T-cell (primary cell): Measurements from ENCODE around the gene ATE1. TPM values are rescaled to one million over a fixed set of nuclear protein-coding genes. Genes with fewer than 3 reads are reported as not detected.
"Not testable (repeated sequence)": the region's sequence is repeated elsewhere in the genome, so short reads cannot be mapped to it uniquely, and the experiment has no call there.

ENCODE experiments used
- ATAC-seq, 4 experiments: fragments of 200-7000 bp in 3 of 4; fragments of 150-1000 bp in 1 of 4; cut with Tn5 transposase; replicated peaks in 1 of 4; 1 replicate in 3 of 4; 2 replicates in 1 of 4; pipeline ENCODE4 v1.10.0; 2021; ENCODE audit warnings: moderate library complexity in 3 of 4, mild to moderate bottlenecking in 2 of 4, moderate number of reproducible peaks in 1 of 4
- CTCF ChIA-PET, 2 donors: fragments of 300-600 bp; sonication (Branson Sonifier 250); formaldehyde crosslinking; loops; one replicate each; lab custom pipeline; 2022; ENCODE audit warnings: antibody characterized with exemption in 2 of 2; lab: Charles Lee
- POLR2A ChIA-PET, 2 donors: fragments of 300-600 bp; sonication (Branson Sonifier 250); formaldehyde crosslinking; loops; one replicate each; lab custom pipeline; 2022; ENCODE audit warnings: antibody characterized with exemption in 2 of 2; lab: Charles Lee
- DNase-seq, 35 experiments: peaks; one replicate each; pipeline versions ENCODE4 v3.0.0 to v3.0.0-alpha.2; 2013 to 2023
- H3K27ac ChIP-seq: one replicate; pipeline ENCODE4 v1.5.1; 2013; ENCODE audit warnings: low read length
- H3K27me3 ChIP-seq, 2 experiments: replicated peaks in 1 of 2; 1 replicate in 1 of 2; 2 replicates in 1 of 2; pipeline versions ENCODE4 v1.6.1 to v1.7.0; 2013; ENCODE audit warnings: low read length in 1 of 2, mixed read lengths in 1 of 2; ENCODE audit not compliant: control insufficient read depth in 2 of 2, insufficient read depth in 2 of 2; ENCODE audit errors: extremely low read depth in 1 of 2
- H3K36me3 ChIP-seq, 2 donors: 1 replicate in 1 of 2; 2 replicates in 1 of 2; pipeline versions ENCODE4 v1.6.1 to v1.7.0; 2013; ENCODE audit warnings: low read length in 1 of 2; ENCODE audit not compliant: control insufficient read depth in 2 of 2, insufficient read depth in 1 of 2; ENCODE audit errors: extremely low read depth in 1 of 2
- H3K4me1 ChIP-seq, 2 experiments: 1 replicate in 1 of 2; 2 replicates in 1 of 2; pipeline versions ENCODE4 v1.6.1 to v1.7.0; 2013; ENCODE audit warnings: low read length in 2 of 2, mixed read lengths in 1 of 2; ENCODE audit not compliant: insufficient read depth in 2 of 2, control insufficient read depth in 1 of 2; ENCODE audit errors: extremely low read depth in 1 of 2
- H3K4me3 ChIP-seq, 2 donors: 1 replicate in 1 of 2; 2 replicates in 1 of 2; pipeline versions ENCODE4 v1.5.1 to v1.7.0; 2013; ENCODE audit warnings: mild to moderate bottlenecking in 2 of 2, low read length in 1 of 2, moderate library complexity in 1 of 2; ENCODE audit not compliant: control insufficient read depth in 1 of 2; ENCODE audit errors: extremely low read depth in 1 of 2
- H3K9me3 ChIP-seq: 2 replicates; pipeline ENCODE4 v1.7.0; 2013
- H3K27ac Mint-ChIP-seq, 2 donors: one replicate each; pipeline ENCODE4 v1.8.0; 2020 to 2021; ENCODE audit warnings: mild to moderate bottlenecking in 2 of 2, mixed read lengths in 2 of 2
- H3K27me3 Mint-ChIP-seq, 2 donors: one replicate each; pipeline ENCODE4 v1.8.0; 2021 to 2022; ENCODE audit warnings: mixed read lengths in 2 of 2
- H3K36me3 Mint-ChIP-seq: one replicate; pipeline ENCODE4 v1.8.0; 2021; ENCODE audit warnings: mixed read lengths
- H3K4me1 Mint-ChIP-seq, 3 donors: one replicate each; pipeline ENCODE4 v1.8.0; 2020 to 2022; ENCODE audit warnings: mixed read lengths in 3 of 3, mild to moderate bottlenecking in 1 of 3
- H3K4me3 Mint-ChIP-seq, 3 donors: one replicate each; pipeline ENCODE4 v1.8.0; 2020 to 2022; ENCODE audit warnings: mild to moderate bottlenecking in 3 of 3, mixed read lengths in 3 of 3, moderate library complexity in 3 of 3
- H3K9me3 Mint-ChIP-seq, 3 donors: one replicate each; pipeline ENCODE4 v1.8.0; 2020 to 2022; ENCODE audit warnings: mixed read lengths in 3 of 3
- WGBS: methylation state at CpG from one replicate; pipeline ENCODE4 v1.1.5; 2013; ENCODE audit warnings: missing lambda C conversion rate; ENCODE audit not compliant: insufficient coverage; 5-methylcytosine and 5-hydroxymethylcytosine counted together
- total RNA-seq, 35 experiments: library from RNA in 6 of 35; stranded (reverse) in 6 of 35; fragments of 120-200 nt in 1 of 35; gene quantifications; one replicate each; pipeline versions ENCODE4 v1.2.1 to v1.2.4 and lab custom pipeline; 2013 to 2026

Gene ATE1
- total RNA-seq, 5 donors from 2014 or later (not counting 1 experiment from before 2014, with no cell fraction given), result 18.6 to 28.9 (median 26.0) TPM

GRCh38 chr10:121765204-121765603 is 162.6 kb downstream of the ATE1 start:
- Histone ChIP-seq H3K36me3 (peaks cover 0 to 7% of the 10 kb centered on the region in 2 donors), H3K9me3 (no peaks in the 10 kb centered on the region), H3K27me3 (no peaks in the 10 kb centered on the region), H3K4me1 (no peaks in the 10 kb centered on the region), H3K27ac (no peak overlapping the region), H3K4me3 (no peak overlapping the region)
- ATAC-seq, result no peak
- WGBS, result no CpG with 5 or more reads among the region's 4 CpGs
- Mint-ChIP-seq H3K9me3 (peaks cover 19 to 38% (median 28%) of the 10 kb centered on the region in 3 donors), H3K4me3 (no peak overlapping the region), H3K27ac (no peak overlapping the region), H3K27me3 (no peaks in the 10 kb centered on the region), H3K4me1 (no peaks in the 10 kb centered on the region), H3K36me3 (peaks cover 79% of the 10 kb centered on the region)
- ChIA-PET POLR2A (no interaction called here), CTCF (no interaction called here)
- DNase-seq, result no peak

- H3K27ac ChIP-seq, result no peak overlapping the region
- no peaks in the 10 kb centered on the region for H3K4me1 Mint-ChIP-seq
- H3K4me3 Mint-ChIP-seq, result no peak overlapping the region
- no peaks in the 10 kb centered on the region for H3K27me3 Mint-ChIP-seq
- CTCF ChIA-PET, result interaction anchor here in 1 of 2 donors (0.6 kb wide), 1 partner anchor 73 kb away, joined by 3 read pairs; no protein-coding TSS in a partner anchor
- peaks cover 0 to 7% of the 10 kb centered on the region in 2 donors for H3K36me3 ChIP-seq
- POLR2A ChIA-PET, result no interaction called here
- H3K27ac Mint-ChIP-seq, result no peak overlapping the region
- peaks cover 79% of the 10 kb centered on the region for H3K36me3 Mint-ChIP-seq
- no peak for ATAC-seq
- no peaks in the 10 kb centered on the region for H3K4me1 ChIP-seq
- H3K27me3 ChIP-seq, result no peaks in the 10 kb centered on the region
- H3K4me3 ChIP-seq, result no peak overlapping the region
- no peak for DNase-seq
- no peaks in the 10 kb centered on the region for H3K9me3 ChIP-seq
- H3K9me3 Mint-ChIP-seq, result peaks cover 19 to 42% (median 29%) of the 10 kb centered on the region in 3 donors
- no CpG with 5 or more reads among the region's 5 CpGs for WGBS
Observed at GRCh38 chr10:121764233-121764942, 163.4 kb downstream of the ATE1 start.

GRCh38 chr10:121757241-121757640 is 170.6 kb downstream of the ATE1 start:
- DNase-seq, H3K9me3 ChIP-seq, H3K4me3 ChIP-seq, POLR2A ChIA-PET, H3K27ac Mint-ChIP-seq, H3K27ac ChIP-seq, H3K27me3 Mint-ChIP-seq, H3K4me1 ChIP-seq, H3K4me3 Mint-ChIP-seq, H3K27me3 ChIP-seq, H3K36me3 ChIP-seq, ATAC-seq: not testable (repeated sequence)
- Mint-ChIP-seq H3K4me1 (peaks cover 0 to 12% (median 5%) of the 10 kb centered on the region in 3 donors), H3K9me3 (peaks cover 20 to 50% (median 34%) of the 10 kb centered on the region in 3 donors), H3K36me3 (peaks cover 75% of the 10 kb centered on the region)
- WGBS, result 100% methylated on average over 1 of the region's 1 CpG
- CTCF ChIA-PET, result interaction anchor here in 1 of 2 donors (0.5 kb wide), 1 partner anchor 27 kb away, joined by 4 read pairs; no protein-coding TSS in a partner anchor

GRCh38 chr10:121755496-121755895 is 172.3 kb downstream of the ATE1 start:
- peaks cover 7 to 32% (median 26%) of the 10 kb centered on the region in 3 donors for H3K9me3 Mint-ChIP-seq
- H3K4me3 ChIP-seq, H3K27ac ChIP-seq, H3K4me3 Mint-ChIP-seq, H3K27ac Mint-ChIP-seq, H3K4me1 ChIP-seq, H3K9me3 ChIP-seq, H3K27me3 ChIP-seq, H3K27me3 Mint-ChIP-seq, ATAC-seq, CTCF ChIA-PET, POLR2A ChIA-PET, H3K36me3 ChIP-seq, DNase-seq: not testable (repeated sequence)
- peaks cover 62% of the 10 kb centered on the region for H3K36me3 Mint-ChIP-seq
- WGBS, result no CpG with 5 or more reads among the region's 2 CpGs
- H3K4me1 Mint-ChIP-seq, result peaks cover 0 to 12% (median 5%) of the 10 kb centered on the region in 3 donors

GRCh38 chr10:121754666-121755065 is 173.2 kb downstream of the ATE1 start:
- CTCF ChIA-PET, result no interaction called here
- WGBS, result no CpG with 5 or more reads among the region's 1 CpG
- no peak overlapping the region for H3K27ac ChIP-seq

GRCh38 chr10:121753726-121754476 is 173.9 kb downstream of the ATE1 start:
- no CpG with 5 or more reads among the region's 6 CpGs for WGBS
- H3K4me3 Mint-ChIP-seq, result no peak overlapping the region
- H3K27ac ChIP-seq, result no peak overlapping the region

More at GRCh38 chr10:121754666-121755065, 173.2 kb downstream of the ATE1 start:
- DNase-seq, result no peak
- H3K36me3 Mint-ChIP-seq, result peaks cover 58% of the 10 kb centered on the region
- H3K9me3 Mint-ChIP-seq, result peaks cover 7 to 24% (median 18%) of the 10 kb centered on the region in 3 donors
- Histone ChIP-seq H3K4me3 (no peak overlapping the region), H3K27me3 (no peaks in the 10 kb centered on the region), H3K36me3 (no peaks in the 10 kb centered on the region), H3K4me1 (no peaks in the 10 kb centered on the region), H3K9me3 (peaks cover 2% of the 10 kb centered on the region)
- POLR2A ChIA-PET, result interaction anchor here in 1 of 2 donors (0.6 to 0.7 kb wide), 2 partner anchors 217 to 852 kb away, joined by 3 to 9 read pairs; no protein-coding TSS in a partner anchor
- H3K4me1 Mint-ChIP-seq, result peaks cover 0 to 12% (median 5%) of the 10 kb centered on the region in 3 donors
- no peak overlapping the region for H3K27ac Mint-ChIP-seq
- no peak overlapping the region for H3K4me3 Mint-ChIP-seq
- no peak for ATAC-seq
- H3K27me3 Mint-ChIP-seq, result no peaks in the 10 kb centered on the region

More at GRCh38 chr10:121753726-121754476, 173.9 kb downstream of the ATE1 start:
- no peak for ATAC-seq
- Mint-ChIP-seq H3K36me3 (peaks cover 57% of the 10 kb centered on the region), H3K4me1 (peaks cover 0 to 12% (median 5%) of the 10 kb centered on the region in 3 donors), H3K27ac (no peak overlapping the region), H3K27me3 (no peaks in the 10 kb centered on the region), H3K9me3 (peaks cover 7 to 23% (median 18%) of the 10 kb centered on the region in 3 donors)
- no peaks in the 10 kb centered on the region for H3K4me1 ChIP-seq
- DNase-seq, result no peak
- H3K9me3 ChIP-seq, result peaks cover 2% of the 10 kb centered on the region
- ChIA-PET POLR2A (interaction anchor here in 1 of 2 donors (0.6 kb wide), 1 partner anchor 851 kb away, joined by 9 read pairs; no protein-coding TSS in a partner anchor), CTCF (no interaction called here)
- H3K27me3 ChIP-seq, result no peaks in the 10 kb centered on the region
- H3K4me3 ChIP-seq, result no peak overlapping the region
- H3K36me3 ChIP-seq, result no peaks in the 10 kb centered on the region
